Cardiac fibroblast (primary cell): ENCODE data around the gene TGM3.

Experiments used
- DNase-seq, 2 donors: peaks; one replicate each; pipeline versions ENCODE4 v3.0.0 to v3.0.0-alpha.2; 2010; ENCODE audit warnings: low read depth in 2 of 2
- H3K4me3 ChIP-seq, 2 donors: replicated peaks in 1 of 2; 1 replicate in 1 of 2; 2 replicates in 1 of 2; pipeline ENCODE4 v1.5.1; 2011; ENCODE audit warnings: low read depth in 2 of 2, low read length in 2 of 2, mild to moderate bottlenecking in 2 of 2, moderate library complexity in 1 of 2
- CTCF ChIP-seq: IDR thresholded peaks from one replicate; pipeline ENCODE4 v1.5.1; 2011; ENCODE audit warnings: low read depth, mild to moderate bottlenecking, low read length, inconsistent platforms

Gene TGM3

DNA sequence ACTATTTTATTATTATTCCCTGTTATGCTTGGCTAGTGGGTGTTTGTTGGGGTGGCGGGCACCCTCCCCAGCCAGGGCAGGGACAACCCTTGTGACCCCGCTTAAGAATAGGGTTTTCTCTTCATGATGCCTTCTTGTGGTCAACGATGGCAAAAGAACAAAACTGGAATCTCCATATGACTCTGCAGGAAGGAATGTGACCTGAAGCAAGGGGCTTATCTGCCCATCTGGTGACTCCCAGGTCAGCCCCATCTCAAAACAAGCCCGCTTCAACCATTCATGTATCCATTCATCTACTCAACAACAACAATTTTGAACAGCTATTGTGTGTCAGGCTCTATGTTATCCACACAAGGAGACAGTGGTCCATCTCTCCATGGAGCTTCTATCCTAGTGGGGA is 54.0 kb downstream of the TGM3 start:
- H3K4me3 ChIP-seq: no peak overlapping the region
- TF ChIP-seq CTCF: no peak
- DNase-seq: peak in 1 of 2 donors; percentile 13

DNA sequence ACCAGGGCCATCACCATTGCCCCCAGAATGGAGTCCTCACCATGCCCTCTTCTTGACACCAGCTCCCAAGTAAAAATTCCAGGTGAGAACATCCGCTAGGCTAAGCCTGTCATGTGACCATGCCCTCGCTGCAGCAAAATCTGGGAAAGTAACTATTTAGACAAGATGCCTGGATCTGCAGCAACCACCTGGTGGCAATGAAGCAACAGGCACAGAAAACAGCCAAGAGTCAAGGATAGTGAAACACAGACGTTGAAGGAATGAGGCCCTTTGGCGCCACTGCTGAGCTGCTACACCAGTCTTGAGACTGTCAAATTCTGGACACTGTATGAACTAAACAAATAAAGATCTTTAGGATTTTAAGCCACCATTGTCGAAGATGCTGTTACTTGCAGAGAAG is 54.8 kb downstream of the TGM3 start:
- no peak overlapping the region for H3K4me3 ChIP-seq

GRCh38 chr20:2353231-2353630 is 57.4 kb downstream of the TGM3 start:
- no peak for DNase-seq
- no peak for TF ChIP-seq CTCF
- H3K4me3 ChIP-seq: no peak overlapping the region

More for the DNA sequence above, 54.8 kb downstream of the TGM3 start:
- no peak for DNase-seq
- no peak for TF ChIP-seq CTCF

DNA sequence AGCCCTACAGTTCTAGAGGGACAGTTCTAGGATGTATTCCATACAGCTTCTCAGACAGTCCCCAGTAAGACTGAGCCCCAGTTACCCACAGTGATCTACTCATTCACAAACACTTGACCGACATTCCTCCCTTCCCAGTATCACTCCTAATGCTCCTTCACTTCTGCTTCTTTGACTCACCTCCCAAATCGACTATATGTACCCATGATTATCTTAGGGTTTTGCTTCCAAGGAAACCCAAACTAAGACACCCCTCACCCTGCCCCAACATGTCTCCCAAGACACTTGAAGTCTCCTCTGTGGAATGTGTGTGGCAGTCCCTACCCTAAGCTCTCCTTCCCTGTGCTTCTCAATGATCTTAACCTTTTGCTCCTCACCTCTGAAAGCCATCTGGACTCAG is 61.3 kb downstream of the TGM3 start:
- TF ChIP-seq CTCF: no peak
- no peak for DNase-seq
- no peak overlapping the region for H3K4me3 ChIP-seq

DNA sequence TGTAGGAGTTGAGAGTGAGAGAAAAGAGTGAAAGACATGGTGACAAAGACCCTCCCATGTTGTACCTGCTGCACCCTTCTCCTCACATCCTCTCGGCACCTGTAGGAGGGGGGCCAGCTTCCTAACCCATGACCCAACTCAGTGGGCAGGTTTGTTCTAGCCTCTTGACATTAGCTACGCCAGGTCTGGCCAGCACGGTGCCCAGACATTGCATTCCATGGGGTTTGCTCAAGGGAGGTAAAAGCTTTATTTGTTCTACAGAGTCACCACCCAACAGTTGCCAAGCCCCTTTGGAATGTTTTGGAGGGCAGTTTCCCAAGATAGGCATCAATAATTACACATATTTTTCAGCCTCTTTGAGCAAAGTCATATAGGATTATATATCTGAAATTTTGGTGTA is 62.2 kb downstream of the TGM3 start:
- no peak overlapping the region for H3K4me3 ChIP-seq
- TF ChIP-seq CTCF: no peak
- no peak for DNase-seq

GRCh38 chr20:2361035-2361593 is 65.3 kb downstream of the TGM3 start:
- no peak for DNase-seq

More at GRCh38 chr20:2361035-2361593, 65.3 kb downstream of the TGM3 start:
- H3K4me3 ChIP-seq: no peak overlapping the region
- TF ChIP-seq CTCF: no peak
